GM18517 (cell line): ENCODE results near the gene ACER1.
A peak's percentile ranks its signal among the peaks of the same experiment; 100 is the strongest.
"Not testable (repeated sequence)": the region's sequence is repeated elsewhere in the genome, so short reads cannot be mapped to it uniquely, and the experiment has no call there.

Experiments used
- ATAC-seq: cut with Tn5 transposase; IDR thresholded peaks from one replicate; pipeline ENCODE4 v1.9.1; 2021; ENCODE audit warnings: mild to moderate bottlenecking, moderate library complexity; ENCODE audit not compliant: unreplicated experiment

The ACER1 gene

DNA sequence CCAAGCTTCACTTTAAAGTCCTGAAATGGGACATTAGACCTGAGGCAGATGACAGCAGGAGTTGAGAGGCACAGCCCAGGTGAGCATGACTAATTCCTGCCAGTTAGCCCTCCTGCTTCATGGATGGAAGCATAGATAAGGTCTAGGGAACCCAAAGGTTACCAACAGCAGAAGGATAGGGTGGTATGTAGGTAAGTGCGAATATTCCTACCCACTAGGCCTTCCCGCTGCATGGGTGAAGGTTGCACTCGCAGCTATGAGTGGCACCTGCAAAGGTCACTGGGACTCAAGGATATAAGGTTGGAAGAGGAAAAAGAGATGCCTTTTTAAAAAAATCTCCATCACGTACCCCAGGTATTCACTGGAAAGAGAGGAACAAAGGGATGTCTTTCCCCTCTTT is 41.4 kb downstream of the ACER1 start:
- no peak for ATAC-seq

DNA sequence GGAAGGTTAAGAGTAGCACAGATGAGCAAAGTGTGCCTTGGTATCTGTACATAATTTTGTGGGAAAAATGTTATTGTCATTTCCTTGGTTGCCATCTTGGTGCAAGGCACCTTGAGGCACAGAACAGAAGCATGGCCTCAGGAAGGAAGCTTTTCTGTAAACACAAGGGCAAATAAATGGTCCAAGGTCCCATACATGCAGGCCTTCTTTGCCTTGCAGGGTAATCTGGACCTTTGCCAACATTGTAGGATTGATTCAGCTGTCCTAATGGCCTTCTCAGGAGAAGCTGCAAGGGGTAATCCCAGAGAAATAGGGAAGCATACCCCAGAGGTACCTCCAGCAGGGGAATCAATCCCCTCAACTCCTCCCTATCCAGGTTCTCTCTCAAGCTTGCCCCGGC is 44.7 kb downstream of the ACER1 start:
- no peak for ATAC-seq

DNA sequence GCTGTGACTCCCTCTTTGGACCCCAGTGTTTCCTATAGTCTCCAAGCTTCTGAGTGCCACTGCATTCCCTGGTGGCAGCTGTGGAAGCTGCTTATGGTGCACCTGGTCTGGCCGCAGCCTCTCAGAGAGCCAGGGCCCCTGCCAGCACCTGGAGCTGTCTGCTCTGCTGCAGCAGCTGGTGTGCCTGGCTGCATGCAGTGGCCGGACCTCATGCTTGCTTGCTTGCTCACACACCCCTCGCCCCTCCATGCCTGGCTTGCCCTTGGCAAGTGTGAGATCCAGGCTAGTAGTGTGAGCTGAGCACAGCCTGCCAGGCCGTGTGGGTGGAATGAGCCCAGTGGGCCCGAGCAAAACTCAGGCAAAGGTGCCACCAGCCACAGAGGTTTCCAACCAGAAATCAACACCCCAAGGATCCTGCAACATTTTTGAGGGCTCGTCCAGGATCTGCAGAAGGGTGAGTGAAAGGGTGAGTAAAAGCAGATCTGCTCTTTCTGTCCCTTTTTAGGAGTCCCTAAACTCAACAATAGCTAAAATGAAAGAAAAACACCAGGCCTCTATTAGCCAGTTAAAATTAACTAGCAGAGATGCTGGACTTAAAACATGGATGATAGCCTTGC is 46.0 kb downstream of the ACER1 start:
- no peak for ATAC-seq

DNA sequence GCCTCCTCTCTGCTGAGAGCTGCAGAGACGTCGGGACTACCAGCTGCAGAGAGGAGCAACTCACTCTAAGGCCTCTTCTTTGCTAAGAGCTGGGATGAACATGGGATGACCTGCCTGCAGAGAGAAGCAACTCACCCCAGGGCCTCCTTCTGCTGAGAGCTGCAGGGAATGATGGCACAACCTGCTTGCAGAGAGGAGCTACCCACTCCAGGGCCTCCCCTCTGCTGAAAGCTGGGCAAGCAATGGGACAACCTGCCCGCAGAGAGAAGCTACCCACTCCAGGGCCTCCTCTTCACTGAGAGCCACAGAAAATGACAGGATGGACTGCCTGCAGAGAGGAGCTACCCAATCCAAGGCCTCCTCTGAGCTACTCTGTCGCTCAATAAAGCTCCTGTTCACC is 46.7 kb downstream of the ACER1 start:
- no peak for ATAC-seq

DNA sequence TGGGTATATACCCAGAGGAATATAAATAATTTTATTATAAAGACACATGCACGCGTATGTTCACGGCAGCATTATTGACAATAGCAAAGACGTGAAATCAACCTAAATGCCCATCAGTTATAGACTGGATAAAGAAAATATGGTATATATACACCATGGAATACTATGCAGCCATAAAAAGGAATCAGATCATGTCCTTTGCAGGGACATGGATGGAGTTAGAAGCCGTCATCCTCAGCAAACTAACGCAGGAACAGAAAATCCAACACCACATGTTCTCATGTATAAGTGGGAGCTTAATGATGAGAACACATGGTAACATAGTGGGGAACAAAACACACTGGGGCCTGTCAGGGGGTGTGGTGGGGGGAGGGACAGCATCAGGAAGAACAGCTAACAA is 51.0 kb downstream of the ACER1 start:
- ATAC-seq: not testable (repeated sequence)

DNA sequence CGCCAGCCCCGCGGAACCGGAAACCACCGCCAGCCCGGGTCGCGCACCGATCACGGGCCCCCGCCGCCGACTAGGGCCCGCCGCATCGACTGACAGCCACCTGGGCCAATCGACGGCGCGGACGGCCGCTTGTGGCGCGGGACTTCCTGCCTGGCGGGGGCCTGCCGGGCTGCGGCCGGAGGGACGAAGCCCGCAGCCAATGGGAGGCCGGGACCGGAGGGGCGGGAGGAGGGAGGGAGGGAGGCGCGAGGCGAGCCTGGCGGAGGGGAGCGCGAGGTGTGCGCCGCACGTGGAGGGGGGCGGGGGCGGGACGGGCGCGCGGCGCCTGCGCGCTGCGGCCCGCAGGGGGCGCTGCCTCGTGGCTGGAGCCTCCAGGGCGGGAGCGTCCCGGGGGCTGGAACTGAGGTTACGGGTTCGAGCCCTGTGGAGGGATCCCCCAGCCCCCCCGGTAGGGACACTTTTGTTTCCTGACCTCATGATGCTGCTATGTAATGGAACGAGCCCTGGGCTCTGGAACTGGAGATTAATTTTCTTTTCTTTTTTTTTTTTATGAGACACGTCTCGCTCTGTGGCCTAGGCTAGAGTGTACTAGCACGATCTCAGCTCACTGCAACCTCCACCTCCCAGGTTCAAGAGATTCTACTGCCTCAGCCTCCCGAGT is 53.4 kb downstream of the ACER1 start, which contains the start of gene MLLT1:
TSS of gene MLLT1 (minus strand) at position 45 of the 661 bp plus-strand sequence. CDS start 191 bp downstream, outside the sequence.
- peak; percentile 64 for ATAC-seq

DNA sequence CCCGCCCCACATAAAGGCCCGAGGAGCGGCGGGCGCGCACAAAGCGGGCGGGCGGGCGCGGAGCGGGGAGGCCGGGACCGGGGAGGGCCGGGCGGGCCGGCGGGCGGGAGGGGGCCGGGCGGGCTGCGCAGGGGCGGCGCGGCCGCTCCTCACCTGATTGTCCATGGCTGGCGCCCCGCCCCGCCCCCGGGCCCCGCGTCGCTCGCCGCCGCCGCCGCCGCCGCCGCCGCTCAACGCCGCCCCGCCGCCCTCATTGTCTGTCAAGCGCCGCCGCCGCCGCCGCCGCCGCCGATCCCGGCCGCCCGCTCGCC is 53.8 kb downstream of the ACER1 start:
- ATAC-seq: no peak

DNA sequence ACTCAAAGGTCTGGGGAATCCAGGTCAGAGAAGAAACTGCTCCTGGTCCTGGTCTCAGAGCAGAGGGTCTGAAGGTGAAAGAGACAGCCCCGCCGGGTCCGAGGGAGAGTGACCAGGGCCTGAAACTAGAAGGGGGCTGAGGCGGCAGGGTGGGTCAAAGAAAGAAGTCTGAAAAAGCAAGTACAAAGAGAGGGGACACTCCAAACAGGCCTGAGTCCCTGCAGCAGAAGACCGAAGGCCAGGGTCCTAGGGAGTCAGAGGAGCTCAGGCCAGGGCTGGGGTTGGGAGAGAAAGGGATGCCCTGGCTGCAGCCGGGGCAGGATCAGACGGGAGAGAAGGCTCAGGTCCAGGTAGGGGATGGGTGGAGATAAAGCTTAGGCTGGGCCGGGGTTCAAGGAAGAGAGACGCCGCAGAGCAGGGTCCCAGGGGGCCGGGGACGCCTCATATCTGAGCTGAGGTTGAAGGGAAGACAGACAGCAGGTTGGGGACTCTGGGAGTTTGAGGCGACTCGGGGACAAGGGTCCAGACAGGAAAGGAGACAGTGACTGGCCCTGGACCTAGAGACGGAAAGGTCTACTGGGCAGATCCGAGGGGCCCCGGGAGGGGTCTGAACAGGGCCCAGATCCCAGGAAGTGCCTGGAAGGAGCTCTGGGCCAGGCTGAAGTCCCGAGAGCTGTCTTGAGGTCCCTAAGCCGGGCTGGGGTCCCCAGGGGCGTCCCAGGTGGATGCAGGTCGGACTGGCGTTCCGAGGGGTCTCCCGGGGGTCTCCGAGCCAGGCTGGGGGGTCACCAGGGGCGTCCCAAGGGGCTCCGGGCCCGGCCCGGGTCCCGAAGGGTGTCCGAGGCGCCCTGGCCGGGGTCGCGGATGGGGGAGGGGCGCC is 54.4 kb downstream of the ACER1 start:
- no peak for ATAC-seq

DNA sequence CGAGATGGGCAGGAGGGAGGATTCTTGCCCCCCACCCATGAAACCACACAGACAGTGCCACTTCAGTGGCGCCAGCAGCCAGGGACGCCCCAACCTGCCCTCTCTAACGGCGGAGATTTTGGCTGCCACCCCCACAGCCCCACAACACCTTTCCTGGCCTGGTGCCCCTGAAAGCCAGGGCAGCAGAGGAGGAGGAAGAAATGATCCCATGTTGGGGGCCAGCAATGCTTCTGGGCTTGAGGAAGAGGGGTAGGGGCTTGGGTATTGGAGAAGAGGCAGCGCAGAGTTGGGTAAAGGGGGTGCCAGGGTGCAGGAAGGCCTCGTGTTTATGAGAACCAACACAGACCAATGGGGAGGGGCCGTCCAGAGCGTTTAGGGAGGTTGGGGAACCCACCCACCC is 55.4 kb downstream of the ACER1 start:
- ATAC-seq: no peak

DNA sequence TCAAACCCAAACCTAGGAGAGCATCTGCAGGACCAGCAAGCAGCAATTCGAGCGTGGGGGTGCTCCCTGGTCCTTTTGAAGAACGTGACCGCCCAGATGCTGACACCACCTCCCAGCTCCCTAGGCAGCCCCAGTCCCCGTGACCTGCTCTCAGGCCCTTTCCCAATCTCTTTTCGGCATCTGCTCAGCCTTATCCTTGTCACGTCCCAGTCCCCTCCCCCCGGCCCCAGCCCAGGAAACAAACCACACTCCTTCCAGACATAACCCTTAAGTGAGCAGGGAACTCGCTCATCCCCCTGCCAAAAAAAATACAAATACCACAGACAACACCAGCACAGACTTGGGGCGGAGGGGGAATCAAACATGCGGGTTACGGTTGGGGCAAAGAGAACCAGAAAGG is 57.0 kb downstream of the ACER1 start:
- no peak for ATAC-seq

DNA sequence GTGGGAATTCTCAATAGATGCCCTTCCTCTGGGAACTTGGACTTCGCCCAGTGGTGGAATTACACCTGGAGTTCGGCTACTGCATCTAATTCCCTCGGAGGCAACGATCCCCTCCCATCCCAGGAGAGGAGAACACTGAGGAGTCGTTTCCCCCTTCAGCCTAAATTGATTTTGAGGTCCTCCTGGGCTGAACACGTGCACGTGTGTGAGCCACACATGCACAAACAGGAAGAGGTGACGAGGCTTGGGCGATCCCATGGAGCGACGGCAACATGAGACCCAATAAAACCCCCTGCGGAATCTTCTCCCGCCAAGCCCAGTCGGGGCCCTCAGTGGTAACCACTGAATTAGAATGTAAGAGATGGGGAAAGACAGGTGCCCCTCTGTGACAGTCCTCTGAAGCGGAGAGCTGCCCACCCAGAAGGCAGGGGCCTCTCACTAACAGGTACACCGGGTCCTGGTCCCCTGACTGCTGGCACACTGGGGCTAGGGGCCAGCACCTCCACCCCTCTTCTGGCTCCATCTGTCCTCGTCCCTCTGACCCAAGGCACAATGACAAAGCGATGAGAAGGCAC is 58.2 kb downstream of the ACER1 start:
- no peak for ATAC-seq

DNA sequence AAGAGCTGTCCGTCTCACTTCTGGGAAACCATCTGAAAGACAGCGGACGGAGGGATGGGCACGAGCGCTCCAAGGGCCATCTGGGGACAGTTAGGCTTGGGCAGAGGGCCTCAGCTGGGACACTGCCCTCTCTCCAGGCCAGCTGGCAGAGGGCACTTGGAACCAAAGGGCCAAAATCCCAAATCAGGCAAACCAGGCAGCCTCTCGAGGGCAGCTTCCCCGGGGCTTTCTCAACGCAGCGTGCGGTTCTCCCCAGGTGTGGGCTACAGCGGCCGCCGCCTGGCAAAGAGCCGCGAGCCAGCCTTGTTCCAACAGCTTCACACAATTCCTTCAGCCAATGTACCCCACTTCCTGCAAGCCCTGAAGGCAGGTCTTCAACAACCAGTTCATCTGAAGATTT is 58.7 kb downstream of the ACER1 start:
- no peak for ATAC-seq

DNA sequence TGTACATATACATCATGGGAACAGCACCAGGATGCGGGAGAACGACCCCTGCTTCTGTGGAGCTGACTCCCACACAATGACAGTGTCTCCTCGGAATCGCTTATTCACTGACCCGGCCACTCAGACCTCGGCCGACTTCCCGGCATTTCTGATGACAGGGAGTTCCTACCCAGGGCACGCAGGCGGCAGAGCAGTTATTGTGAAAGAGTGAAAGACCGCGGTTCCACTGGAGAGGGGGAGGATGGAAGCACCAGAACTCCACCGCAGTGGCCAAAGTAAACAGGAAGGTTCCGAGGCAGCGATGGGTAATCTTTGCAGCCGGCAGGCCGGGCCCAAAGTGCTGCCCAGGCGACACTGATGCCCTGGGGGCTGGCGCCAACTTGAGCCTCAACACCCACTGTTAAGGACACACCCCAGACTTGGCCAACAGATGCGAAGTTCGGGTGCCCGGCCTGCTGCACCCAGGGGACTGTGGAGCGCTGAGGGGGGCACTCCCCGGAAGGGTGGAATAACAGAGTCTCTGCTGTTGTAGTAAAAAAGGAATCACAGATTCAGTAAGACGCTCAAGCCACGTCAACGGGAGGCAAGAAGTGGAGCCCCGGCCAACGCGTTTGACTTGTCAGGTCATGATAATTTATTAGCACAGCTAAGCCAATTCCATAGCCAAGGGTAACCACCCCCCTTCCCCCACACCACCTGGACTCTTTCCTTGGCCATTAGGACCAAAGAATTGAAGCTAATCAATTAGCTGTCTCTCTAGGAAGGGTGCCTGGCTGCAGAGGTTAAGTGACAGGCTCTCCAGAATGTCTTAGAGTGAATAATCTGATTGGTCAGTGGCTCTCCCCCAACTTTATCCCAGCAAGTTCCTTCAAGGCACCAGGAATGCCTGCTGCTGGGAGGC is 59.5 kb downstream of the ACER1 start:
- no peak for ATAC-seq

DNA sequence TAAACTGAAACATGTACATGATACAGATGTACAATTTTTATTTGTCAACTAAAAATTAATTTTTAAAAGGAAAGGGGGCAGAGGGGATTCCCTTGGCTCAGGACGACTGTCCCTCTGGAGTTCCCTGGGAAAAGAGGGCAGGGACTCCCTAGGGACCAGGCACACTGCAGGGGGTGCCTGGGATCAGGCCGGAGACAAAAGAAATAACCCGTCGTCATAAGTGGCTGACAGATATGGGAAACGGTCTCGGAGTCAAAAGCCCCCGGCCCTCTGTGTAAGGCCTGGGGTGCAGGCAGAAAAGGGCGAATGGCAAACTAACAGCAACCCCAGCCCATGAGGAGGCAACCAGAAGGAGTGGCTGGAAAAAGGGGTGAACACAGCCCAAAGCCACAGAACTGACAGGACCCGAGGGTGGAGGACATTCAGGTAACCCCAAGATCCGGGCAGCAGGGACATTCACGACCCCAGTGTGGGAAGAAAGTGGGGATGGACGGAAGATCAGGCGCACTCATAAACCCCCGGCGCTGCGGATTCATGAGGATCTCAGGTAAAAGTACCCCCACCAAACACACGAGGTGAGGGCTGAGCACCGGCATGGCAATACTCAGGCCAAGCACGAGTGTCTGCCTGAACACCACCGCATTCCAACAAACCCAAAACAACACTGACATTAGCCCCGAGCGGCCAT is 60.4 kb downstream of the ACER1 start:
- no peak for ATAC-seq

DNA sequence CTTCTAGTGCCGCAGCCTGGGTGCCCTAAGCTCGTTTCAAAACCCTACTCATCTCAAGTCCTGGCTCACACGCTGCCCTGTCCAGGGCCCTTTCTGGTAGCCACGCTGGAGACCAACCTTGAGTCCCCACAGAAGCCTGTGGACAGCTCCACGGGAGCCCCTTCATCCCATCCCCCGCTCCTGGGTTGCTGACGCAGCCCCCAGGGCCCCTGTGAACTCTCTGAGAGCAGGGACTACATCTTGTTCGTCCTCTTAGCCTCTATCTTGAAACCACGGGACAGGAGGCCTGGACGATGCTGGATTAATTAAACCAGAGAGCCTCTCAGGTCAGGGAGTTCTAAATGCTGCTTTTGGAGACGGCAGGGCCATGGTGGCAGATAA is 61.0 kb downstream of the ACER1 start:
- no peak for ATAC-seq

DNA sequence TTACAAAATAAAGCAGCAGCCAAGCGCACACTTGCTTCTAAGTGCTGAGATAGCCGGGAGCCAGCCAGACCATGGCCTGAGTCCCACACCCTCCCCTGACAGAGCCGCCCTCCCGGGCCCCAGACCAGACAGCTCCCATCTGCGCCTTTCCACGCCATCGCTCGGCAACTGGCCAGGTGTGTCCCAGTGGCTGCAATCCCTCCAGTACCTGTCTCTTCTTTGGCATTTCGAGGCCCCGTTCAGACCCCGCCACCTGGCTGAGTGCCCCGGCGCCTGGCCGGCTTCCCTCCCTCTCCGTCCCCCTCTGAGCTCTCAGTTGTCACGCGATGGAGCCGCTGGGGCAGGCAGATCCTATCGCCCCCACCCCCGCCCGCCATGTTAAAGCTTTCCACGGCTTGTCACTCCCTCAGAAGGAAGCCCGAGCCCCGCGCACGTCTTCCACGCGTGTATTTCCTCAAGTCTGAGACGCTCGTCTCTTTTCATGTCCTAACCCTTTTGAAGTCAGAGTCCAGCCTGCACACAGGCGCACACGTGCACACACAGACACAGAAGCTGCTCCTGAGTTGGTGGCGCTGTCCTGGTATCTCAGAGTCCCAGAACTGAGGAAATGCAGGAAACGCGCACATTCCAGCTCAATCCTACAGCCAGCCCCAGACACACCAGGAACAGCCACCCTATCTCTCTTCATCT is 61.5 kb downstream of the ACER1 start:
- no peak for ATAC-seq

DNA sequence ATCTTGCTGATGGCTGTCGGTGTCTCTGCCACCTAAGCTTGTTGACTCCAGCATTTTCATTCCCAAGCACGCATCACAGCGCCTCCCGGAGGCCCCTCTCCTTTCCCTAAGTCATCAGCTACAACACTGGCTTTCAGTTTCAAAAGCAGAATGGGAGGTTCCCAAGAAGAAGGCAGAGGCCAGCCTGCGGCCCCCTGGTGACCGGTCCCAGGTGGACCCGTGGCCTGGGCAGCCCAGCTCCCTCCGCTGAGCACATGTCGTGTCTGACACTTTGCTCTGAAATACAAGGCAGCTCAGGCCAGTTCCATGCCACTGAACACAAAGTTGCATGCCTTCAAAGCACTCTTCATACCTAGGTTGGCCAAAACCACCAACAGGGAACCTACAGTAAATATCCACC is 62.2 kb downstream of the ACER1 start:
- ATAC-seq: no peak

DNA sequence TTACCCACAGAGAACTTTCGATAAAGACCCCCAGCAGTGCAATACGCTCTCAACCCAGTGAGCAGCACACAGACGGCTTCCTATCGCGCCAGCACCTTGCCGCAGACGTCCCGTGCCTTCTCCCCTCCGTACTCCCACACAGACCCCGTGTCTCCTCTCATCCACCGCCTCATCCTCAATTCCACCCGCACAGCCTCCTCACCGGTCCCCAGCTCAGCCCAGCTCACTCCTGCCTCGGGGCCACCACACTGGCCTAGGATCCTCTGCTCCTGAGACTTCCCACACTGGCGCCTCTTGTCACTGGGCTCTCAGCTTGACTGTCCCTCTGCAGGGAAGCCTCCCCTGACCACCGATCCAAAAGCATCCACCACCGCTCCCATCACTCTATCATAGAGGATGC is 62.6 kb downstream of the ACER1 start:
- ATAC-seq: no peak

DNA sequence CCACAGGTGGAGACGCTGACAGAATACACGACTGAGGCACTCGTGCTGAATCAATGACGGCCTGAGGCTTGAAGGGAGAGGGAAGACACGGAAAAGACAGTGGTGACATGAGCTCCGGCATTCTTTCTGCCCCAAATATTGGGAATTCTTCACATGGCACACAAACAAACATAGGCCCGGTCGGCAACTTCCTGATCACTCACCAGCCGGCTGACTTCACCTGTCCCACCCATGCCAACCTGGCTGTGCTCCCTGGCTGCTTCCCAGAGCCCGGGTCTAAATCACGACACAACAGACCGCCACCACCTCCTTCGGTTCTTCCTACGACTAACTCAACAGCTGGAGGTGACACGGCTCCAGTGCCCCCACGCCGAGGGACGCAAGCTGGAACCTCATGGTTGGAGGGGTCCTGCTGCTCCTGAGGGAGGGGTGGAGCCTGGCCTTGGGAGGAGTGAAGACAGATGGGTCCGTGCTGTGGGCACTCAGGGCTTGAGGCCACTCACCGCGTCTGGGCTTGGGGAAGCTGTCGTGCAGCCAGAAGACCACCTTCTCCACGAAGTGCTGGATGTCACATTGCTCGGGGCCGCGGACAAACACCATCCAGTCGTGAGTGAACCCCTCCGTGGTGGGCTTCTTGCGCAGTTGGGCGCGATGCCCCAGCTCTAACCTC is 63.2 kb downstream of the ACER1 start:
- no peak for ATAC-seq
